ENCODE results near the gene TBC1D9.
"Not testable (repeated sequence)": the region's sequence is repeated elsewhere in the genome, so short reads cannot be mapped to it uniquely, and the experiment has no call there.

The TBC1D9 gene

GRCh38 chr4:140756319-140757231 is at the start of gene TBC1D9:
Gene TBC1D9 (minus strand): TSS chr4:140756385. CDS start chr4:140756045, 340 bp downstream.
- peak; percentile 6 for DNase-seq

GRCh38 chr4:140805293-140805692 is 49.1 kb upstream of the TBC1D9 start:
- no peak for DNase-seq

GRCh38 chr4:140802591-140802990 is 46.4 kb upstream of the TBC1D9 start:
- no peak for DNase-seq

GRCh38 chr4:140800666-140801065 is 44.5 kb upstream of the TBC1D9 start:
- no peak for DNase-seq

- no peak for DNase-seq
Observed at GRCh38 chr4:140799686-140800225, 43.6 kb upstream of the TBC1D9 start.

- no peak for DNase-seq
Observed at GRCh38 chr4:140793291-140793690, 37.1 kb upstream of the TBC1D9 start.

- DNase-seq = no peak
Observed at GRCh38 chr4:140790765-140791164, 34.6 kb upstream of the TBC1D9 start.

- no peak for DNase-seq
Observed at GRCh38 chr4:140790171-140790570, 34.0 kb upstream of the TBC1D9 start.

GRCh38 chr4:140789759-140790158 is 33.6 kb upstream of the TBC1D9 start:
- DNase-seq = no peak

- not testable (repeated sequence) for DNase-seq
Observed at GRCh38 chr4:140782787-140783186, 26.6 kb upstream of the TBC1D9 start.

- DNase-seq = no peak
Observed at GRCh38 chr4:140781596-140781995, 25.4 kb upstream of the TBC1D9 start.

- DNase-seq = no peak
Observed at GRCh38 chr4:140777894-140778293, 21.7 kb upstream of the TBC1D9 start.

GRCh38 chr4:140777386-140777785 is 21.2 kb upstream of the TBC1D9 start:
- no peak for DNase-seq

GRCh38 chr4:140776556-140776955 is 20.4 kb upstream of the TBC1D9 start:
- DNase-seq = no peak

- DNase-seq = no peak
Observed at GRCh38 chr4:140774956-140775355, 18.8 kb upstream of the TBC1D9 start.

GRCh38 chr4:140774510-140774909 is 18.3 kb upstream of the TBC1D9 start:
- DNase-seq = no peak

GRCh38 chr4:140769209-140769608 is 13.0 kb upstream of the TBC1D9 start:
- no peak for DNase-seq

GRCh38 chr4:140764785-140765392 is 8.7 kb upstream of the TBC1D9 start:
- DNase-seq = no peak

- no peak for DNase-seq
Observed at GRCh38 chr4:140762202-140762601, 6.0 kb upstream of the TBC1D9 start.

GRCh38 chr4:140757232-140757630 is 1.0 kb upstream of the TBC1D9 start:
- no peak for DNase-seq

- DNase-seq = peak; percentile 20
Observed at GRCh38 chr4:140755774-140756318, 339 bp downstream of the TBC1D9 start.

GRCh38 chr4:140754918-140755773 is 1.0 kb downstream of the TBC1D9 start:
- no peak for DNase-seq

- DNase-seq = no peak
Observed at GRCh38 chr4:140753329-140753728, 2.9 kb downstream of the TBC1D9 start.
